Sigmoid colon (tissue), 7 donors: ENCODE data around the gene GNL3. TPM values are rescaled to one million over a fixed set of nuclear protein-coding genes. Genes with fewer than 3 reads are reported as not detected.
A peak's percentile ranks its signal among the peaks of the same experiment; 100 is the strongest.

Source experiments
- DNase-seq: peaks from one replicate; pipeline ENCODE4 v3.0.0-alpha.2; 2019
- H3K27ac ChIP-seq, 4 donors: fragments of 200-600 bp; sonication (generic); one replicate each; pipeline ENCODE4 v1.5.1; 2016 to 2019; ENCODE audit warnings: mild to moderate bottlenecking in 1 of 4
- H3K27me3 ChIP-seq, 3 donors: fragments of 200-600 bp; sonication (generic); one replicate each; pipeline ENCODE4 v1.5.1; 2019; ENCODE audit warnings: mild to moderate bottlenecking in 1 of 3
- H3K36me3 ChIP-seq, 4 donors: fragments of 200-600 bp; sonication (generic); one replicate each; pipeline ENCODE4 v1.5.1; 2016 to 2019
- H3K4me1 ChIP-seq, 4 donors: fragments of 200-600 bp; sonication (generic); one replicate each; pipeline ENCODE4 v1.5.1; 2017 to 2019
- H3K4me3 ChIP-seq, 4 donors: fragments of 200-600 bp; sonication (generic); one replicate each; pipeline ENCODE4 v1.5.1; 2017 to 2019; ENCODE audit warnings: mild to moderate bottlenecking in 2 of 4, moderate library complexity in 1 of 4
- H3K9me3 ChIP-seq, 4 donors: fragments of 200-600 bp in 3 of 4; sonication (generic) in 3 of 4; one replicate each; pipeline versions ENCODE4 v1.5.1 to v1.6.1; 2013 to 2019
- EP300 ChIP-seq, 4 donors: sonication (generic); formaldehyde crosslinking; IDR thresholded peaks; one replicate each; pipeline ENCODE4 v1.6.1; 2017; ENCODE audit warnings: antibody characterized with exemption in 4 of 4
- POLR2A ChIP-seq, 2 donors: fragments of 450-650 bp; IDR thresholded peaks; one replicate each; pipeline ENCODE4 v1.6.1; 2016; ENCODE audit warnings: antibody characterized with exemption in 2 of 2, mild to moderate bottlenecking in 2 of 2, moderate library complexity in 2 of 2
- POLR2AphosphoS5 ChIP-seq, 4 donors: sonication (generic); formaldehyde crosslinking; IDR thresholded peaks; one replicate each; pipeline ENCODE4 v1.6.1; 2017; ENCODE audit warnings: antibody characterized with exemption in 4 of 4
- WGBS, 2 donors: extraction: QIAGEN DNeasy Blood & Tissue Kit; methylation state at CpG; one replicate each; pipeline ENCODE4 v1.1.7; 2013; 5-methylcytosine and 5-hydroxymethylcytosine counted together
- intact Hi-C: fragments of 100-400 bp; cut with DNase I; formaldehyde crosslinking; loops from one replicate; pipeline ENCODE4 v1.15.1; 2023
- polyA plus RNA-seq, 3 donors: library from polyadenylated mRNA; stranded (reverse); fragments of 200-250 nt; gene quantifications; one replicate each; pipeline ENCODE4 v1.2.3, GENCODE V29; 2013
- total RNA-seq, 4 donors: library from RNA; depleted of rRNA; stranded (reverse); fragments of >200 nt; gene quantifications; one replicate each; pipeline ENCODE4 v1.1.0, GENCODE V29; 2016
- TF ChIP-seq, protein P1 (sequence below), 4 experiments: fragments of 450-650 bp in 3 of 4; fragments of 200-600 bp in 1 of 4; IDR thresholded peaks; one replicate each; pipeline ENCODE4 v1.5.1; 2016 to 2019; ENCODE audit warnings: antibody characterized with exemption in 4 of 4, mild to moderate bottlenecking in 3 of 4, moderate library complexity in 2 of 4
- donor health status: healthy with polysubstance abuse.
- donor health status: Bipolar disorder and iron deficiency.
- donor health status: healthy.

The GNL3 gene
- total and polyA plus RNA-seq, 7 donors = 22.4 to 76.6 (median 39.8) TPM

GRCh38 chr3:52679811-52680210 lies 6.0 kb upstream of the GNL3 start:
- no peak for DNase-seq
- Histone ChIP-seq H3K27ac (no peak overlapping the region), H3K9me3 (no peaks in the 10 kb centered on the region), H3K4me3 (no peak overlapping the region), H3K27me3 (no peaks in the 10 kb centered on the region), H3K36me3 (peaks cover 11 to 54% (median 31%) of the 10 kb centered on the region in 4 donors), H3K4me1 (peaks cover 0 to 32% (median 20%) of the 10 kb centered on the region in 4 donors)
- WGBS, 2 donors = 17 to 63% methylated on average over 1 of the region's 1 CpG
- intact Hi-C loops = loop anchor here (10.0 kb wide), 1 partner anchor 405 kb away; the partner anchor contains the start of gene WDR82
- TF ChIP-seq POLR2AphosphoS5 (IDR thresholded peaks at IDR 0.05) = no peak
- no peak for TF ChIP-seq POLR2A (IDR thresholded peaks at IDR 0.05)
- no peak for TF ChIP-seq EP300 (IDR thresholded peaks at IDR 0.05)
- TF ChIP-seq, protein P1, sequence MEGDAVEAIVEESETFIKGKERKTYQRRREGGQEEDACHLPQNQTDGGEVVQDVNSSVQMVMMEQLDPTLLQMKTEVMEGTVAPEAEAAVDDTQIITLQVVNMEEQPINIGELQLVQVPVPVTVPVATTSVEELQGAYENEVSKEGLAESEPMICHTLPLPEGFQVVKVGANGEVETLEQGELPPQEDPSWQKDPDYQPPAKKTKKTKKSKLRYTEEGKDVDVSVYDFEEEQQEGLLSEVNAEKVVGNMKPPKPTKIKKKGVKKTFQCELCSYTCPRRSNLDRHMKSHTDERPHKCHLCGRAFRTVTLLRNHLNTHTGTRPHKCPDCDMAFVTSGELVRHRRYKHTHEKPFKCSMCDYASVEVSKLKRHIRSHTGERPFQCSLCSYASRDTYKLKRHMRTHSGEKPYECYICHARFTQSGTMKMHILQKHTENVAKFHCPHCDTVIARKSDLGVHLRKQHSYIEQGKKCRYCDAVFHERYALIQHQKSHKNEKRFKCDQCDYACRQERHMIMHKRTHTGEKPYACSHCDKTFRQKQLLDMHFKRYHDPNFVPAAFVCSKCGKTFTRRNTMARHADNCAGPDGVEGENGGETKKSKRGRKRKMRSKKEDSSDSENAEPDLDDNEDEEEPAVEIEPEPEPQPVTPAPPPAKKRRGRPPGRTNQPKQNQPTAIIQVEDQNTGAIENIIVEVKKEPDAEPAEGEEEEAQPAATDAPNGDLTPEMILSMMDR (IDR thresholded peaks at IDR 0.05) = no peak

DNA sequence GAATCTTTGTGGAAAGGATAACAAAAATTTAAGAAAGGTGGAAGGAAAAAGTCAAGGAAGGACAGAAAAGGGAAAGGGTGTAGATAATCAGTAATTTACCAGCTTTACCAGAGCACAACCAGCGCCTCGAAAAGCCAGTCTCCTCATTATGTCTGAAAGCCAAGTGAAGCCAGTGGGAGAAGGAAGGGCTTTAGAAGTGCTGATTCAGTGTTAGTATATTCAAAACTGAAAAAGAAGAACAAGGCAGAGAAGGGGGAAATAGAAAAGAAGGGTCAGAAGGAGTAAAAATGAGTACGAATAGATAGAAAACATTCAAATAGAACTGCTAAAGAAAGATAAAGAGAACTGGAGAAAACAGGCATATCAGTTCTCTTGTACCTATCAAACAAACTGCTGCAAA lies 4.2 kb upstream of the GNL3 start:
- H3K4me3 ChIP-seq = no peak overlapping the region
- TF ChIP-seq POLR2A (IDR thresholded peaks at IDR 0.05) = no peak
- no peak for TF ChIP-seq POLR2AphosphoS5 (IDR thresholded peaks at IDR 0.05)
- no peak for TF ChIP-seq EP300 (IDR thresholded peaks at IDR 0.05)
- TF ChIP-seq, protein P1 (IDR thresholded peaks at IDR 0.05) = no peak
- H3K4me1 ChIP-seq = peaks cover 0 to 40% (median 26%) of the 10 kb centered on the region in 4 donors
- 66 to 90% methylated on average over 3 of the region's 3 CpGs for WGBS, 2 donors
- no peaks in the 10 kb centered on the region for H3K9me3 ChIP-seq
- H3K36me3 ChIP-seq = peaks cover 11 to 39% (median 26%) of the 10 kb centered on the region in 4 donors
- no peaks in the 10 kb centered on the region for H3K27me3 ChIP-seq
- intact Hi-C loops = loop anchor here (10.0 kb wide), 1 partner anchor 407 kb away; the partner anchor contains the start of gene WDR82
- peak overlapping the region in 2 of 4 donors; percentile 2 to 30 for H3K27ac ChIP-seq
- DNase-seq = no peak

- Histone ChIP-seq H3K4me1 (peaks cover 0 to 44% (median 30%) of the 10 kb centered on the region in 4 donors), H3K27me3 (no peaks in the 10 kb centered on the region), H3K4me3 (no peak overlapping the region), H3K27ac (peak overlapping the region in 2 of 4 donors; percentile 2 to 30), H3K36me3 (peaks cover 11 to 35% (median 21%) of the 10 kb centered on the region in 4 donors), H3K9me3 (no peaks in the 10 kb centered on the region)
- intact Hi-C loops = loop anchor here (10.0 kb wide), 1 partner anchor 407 kb away; the partner anchor contains the start of gene WDR82
- TF ChIP-seq POLR2AphosphoS5 (IDR thresholded peaks at IDR 0.05) (peak in 1 of 4 donors; percentile 31), EP300 (IDR thresholded peaks at IDR 0.05) (no peak)
- no peak for DNase-seq
These were observed 3.8 kb upstream of the GNL3 start for GRCh38 chr3:52682016-52682415.

GRCh38 chr3:52683611-52684010 lies 2.2 kb upstream of the GNL3 start:
- Histone ChIP-seq H3K27me3 (no peaks in the 10 kb centered on the region), H3K9me3 (no peaks in the 10 kb centered on the region), H3K27ac (peak overlapping the region in 1 of 4 donors; percentile 93), H3K4me1 (peaks cover 0 to 48% (median 34%) of the 10 kb centered on the region in 4 donors), H3K36me3 (peaks cover 7 to 35% (median 19%) of the 10 kb centered on the region in 4 donors), H3K4me3 (no peak overlapping the region)
- TF ChIP-seq POLR2A (IDR thresholded peaks at IDR 0.05) (no peak), POLR2AphosphoS5 (IDR thresholded peaks at IDR 0.05) (no peak), EP300 (IDR thresholded peaks at IDR 0.05) (no peak)
- TF ChIP-seq, protein P1 (IDR thresholded peaks at IDR 0.05) = no peak
- WGBS, 2 donors = 80 to 90% methylated on average over 6 of the region's 6 CpGs
- intact Hi-C loops = loop anchor here (10.0 kb wide), 1 partner anchor 409 kb away; the partner anchor contains the start of gene WDR82
- no peak for DNase-seq

GRCh38 chr3:52684184-52684583 lies 1.6 kb upstream of the GNL3 start:
- Histone ChIP-seq H3K36me3 (peaks cover 13 to 35% (median 21%) of the 10 kb centered on the region in 4 donors), H3K27ac (peak overlapping the region; percentile 90 to 98 (median 94)), H3K27me3 (no peaks in the 10 kb centered on the region), H3K4me3 (peak overlapping the region in 2 of 4 donors; percentile 80 to 82), H3K4me1 (peaks cover 0 to 48% (median 34%) of the 10 kb centered on the region in 4 donors), H3K9me3 (no peaks in the 10 kb centered on the region)
- WGBS, 2 donors = 17 to 61% methylated on average over 5 of the region's 5 CpGs
- no peak for DNase-seq
- intact Hi-C loops = loop anchor here (10.0 kb wide), 1 partner anchor 409 kb away; the partner anchor contains the start of gene WDR82
- TF ChIP-seq POLR2AphosphoS5 (IDR thresholded peaks at IDR 0.05) = no peak
